ENCODE results near the gene BLTP3B.
"Not testable (repeated sequence)": the region's sequence is repeated elsewhere in the genome, so short reads cannot be mapped to it uniquely, and the experiment has no call there.

The BLTP3B gene

DNA sequence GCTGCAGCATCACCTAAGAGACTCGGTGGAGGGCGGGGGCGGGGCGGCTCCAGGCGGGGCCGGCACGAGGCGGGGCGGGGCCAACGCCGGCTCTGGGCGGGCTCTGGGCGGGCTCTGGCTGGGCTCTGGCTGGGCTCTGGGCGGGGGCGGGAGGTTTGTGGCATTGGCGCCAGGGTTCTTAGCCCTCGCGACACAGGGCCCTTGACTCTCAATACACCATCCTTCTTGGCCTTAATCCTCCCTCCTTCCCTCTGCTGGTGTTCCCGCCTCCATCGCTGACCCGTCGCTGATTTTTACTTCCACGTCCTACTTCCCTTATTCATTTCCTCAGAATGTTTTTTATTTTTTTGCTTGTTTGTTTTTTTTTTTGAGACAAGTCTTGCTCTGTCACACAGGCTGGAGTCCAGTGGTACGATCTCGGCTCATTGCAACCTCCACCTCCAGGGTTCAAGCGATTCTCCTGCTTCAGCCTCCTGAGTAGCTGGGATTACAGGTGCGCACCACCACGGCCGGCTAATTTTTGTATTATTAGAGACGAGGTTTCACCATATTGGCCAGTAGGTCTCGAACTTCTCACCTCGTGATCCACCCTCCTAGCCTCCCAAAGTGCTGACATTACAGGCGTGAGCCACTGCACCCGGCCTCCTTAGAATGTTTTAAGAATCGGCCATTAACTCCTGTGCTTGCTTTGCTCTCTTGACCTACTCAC, at the start of gene BLTP3B:
TSS of gene BLTP3B (minus strand) at position 24 of the 709 bp plus-strand sequence. CDS start 239 bp downstream, outside the sequence.
- peak; percentile 41 for DNase-seq

DNA sequence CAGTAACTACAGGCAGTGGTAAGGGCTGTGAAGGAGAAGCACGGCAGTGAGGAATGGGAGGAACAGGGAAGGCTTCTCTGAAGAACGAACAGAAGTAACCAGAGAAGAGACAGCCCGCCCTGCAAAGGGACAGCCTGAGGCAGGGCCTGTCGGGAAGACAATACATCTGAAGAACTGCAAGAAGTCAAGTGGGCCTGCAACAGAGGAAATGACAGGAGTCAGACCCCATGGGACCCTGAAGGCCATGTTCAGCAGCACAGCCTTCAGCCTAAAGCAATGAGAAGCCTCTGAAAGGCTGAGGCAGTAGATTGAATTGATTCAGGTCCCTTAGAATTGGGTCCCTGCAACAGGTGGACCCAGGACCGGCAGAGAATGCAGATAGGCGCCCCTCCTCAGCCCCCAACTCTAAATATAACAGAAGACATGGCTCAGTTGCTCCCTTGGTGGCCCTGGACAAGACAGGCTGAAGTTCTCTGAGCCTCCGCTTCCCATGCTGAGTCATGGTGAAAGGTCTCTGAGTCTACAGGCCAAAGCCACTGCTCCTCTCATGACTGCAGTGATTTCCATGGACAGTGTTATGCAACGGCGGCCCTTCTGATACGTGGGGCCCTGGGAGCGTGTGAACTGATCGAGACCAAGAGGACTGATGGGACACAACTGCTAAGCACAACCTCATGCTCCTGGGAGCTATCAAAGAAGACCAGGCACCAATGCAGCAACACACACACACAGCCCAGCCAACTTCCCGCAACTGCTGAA, 47.1 kb upstream of the BLTP3B start:
- no peak for DNase-seq

DNA sequence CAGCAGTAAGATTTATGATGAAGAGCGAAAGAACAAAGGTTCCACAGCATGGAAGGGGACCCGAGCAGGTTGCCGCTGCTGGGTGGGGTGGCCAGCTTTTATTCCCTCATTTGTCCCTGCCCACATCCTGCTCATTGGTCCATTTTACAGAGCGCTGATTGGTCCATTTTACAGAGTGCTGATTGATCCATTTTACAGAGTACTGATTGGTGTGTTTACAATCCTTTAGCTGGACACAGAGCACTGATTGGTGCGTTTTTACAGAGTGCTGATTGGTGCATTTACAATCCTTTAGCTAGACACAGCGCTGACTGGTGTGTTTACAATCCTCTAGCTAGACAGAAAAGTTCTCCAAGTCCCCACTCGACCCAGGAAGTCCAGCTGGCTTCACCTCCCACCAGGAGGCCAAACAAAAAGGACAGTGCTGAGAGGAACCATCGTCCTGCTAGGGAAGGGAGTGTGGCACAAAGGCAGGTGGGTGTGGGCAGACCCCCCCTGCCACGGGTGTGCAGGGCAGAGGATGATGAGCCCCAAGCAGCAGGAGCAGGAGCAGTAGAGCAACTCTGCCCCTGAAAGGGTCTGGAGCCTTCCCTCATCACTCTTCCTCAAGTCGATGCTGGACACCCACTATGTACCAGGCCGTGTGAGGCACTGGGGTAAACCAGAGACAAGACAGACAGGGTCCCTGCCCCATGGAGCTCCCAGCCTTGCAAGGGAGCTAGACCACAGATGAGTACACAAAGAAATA, 46.4 kb upstream of the BLTP3B start:
- DNase-seq = not testable (repeated sequence)

DNA sequence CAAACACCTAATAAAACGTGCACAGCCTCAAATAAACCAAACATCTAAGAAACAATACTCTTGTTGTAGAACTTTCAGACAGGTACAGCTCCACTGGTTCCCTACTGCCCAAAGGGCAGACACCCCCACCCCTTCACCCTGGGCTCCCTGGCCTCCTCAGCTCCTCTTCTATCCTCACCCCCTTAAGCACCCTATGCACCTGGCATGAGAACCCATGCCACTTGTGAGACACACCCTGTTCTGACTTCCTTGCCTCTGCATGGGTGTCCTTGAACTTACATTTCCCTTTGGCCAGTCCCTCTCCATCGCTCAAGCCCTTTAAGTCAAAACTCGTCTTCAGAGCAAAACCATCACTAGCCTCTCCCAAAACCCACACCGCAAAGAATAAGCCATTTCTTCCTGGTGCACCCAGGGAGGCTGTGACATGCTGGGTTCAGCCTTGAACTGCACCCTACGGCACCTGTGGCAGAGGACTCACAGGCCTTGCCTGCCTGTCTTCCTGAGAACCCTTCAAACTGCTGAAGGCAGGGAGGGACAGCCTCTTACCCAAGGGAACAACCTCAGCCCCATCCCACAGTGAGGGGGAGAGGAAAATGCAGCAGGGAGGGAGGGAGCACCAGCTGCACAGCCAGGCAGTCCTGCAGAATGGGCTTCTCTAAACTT, 45.3 kb upstream of the BLTP3B start:
- DNase-seq = no peak

GRCh38 chr12:100187068-100187467, 44.4 kb upstream of the BLTP3B start:
- DNase-seq = no peak

DNA sequence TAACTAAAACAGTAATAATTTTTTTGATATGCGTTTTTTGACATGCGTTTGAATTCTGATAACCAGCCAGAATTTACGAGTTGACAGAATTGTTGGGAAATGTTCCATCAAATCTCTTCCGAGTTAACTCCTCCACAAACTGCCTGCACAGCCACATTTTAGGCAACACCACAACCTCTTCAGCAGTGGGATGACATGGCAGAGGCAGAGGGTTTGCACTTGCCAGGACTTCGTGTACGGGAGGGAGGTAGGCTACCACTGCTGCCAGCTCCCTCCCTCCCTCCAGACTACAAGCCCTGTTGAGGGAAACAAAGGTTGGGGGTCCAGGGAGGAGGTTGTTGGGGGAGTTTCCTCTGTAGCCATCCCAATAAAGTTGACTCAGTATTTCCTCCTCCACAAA, 43.4 kb upstream of the BLTP3B start:
- DNase-seq = no peak

- no peak for DNase-seq
These were observed 42.8 kb upstream of the BLTP3B start for GRCh38 chr12:100185361-100185894.

DNA sequence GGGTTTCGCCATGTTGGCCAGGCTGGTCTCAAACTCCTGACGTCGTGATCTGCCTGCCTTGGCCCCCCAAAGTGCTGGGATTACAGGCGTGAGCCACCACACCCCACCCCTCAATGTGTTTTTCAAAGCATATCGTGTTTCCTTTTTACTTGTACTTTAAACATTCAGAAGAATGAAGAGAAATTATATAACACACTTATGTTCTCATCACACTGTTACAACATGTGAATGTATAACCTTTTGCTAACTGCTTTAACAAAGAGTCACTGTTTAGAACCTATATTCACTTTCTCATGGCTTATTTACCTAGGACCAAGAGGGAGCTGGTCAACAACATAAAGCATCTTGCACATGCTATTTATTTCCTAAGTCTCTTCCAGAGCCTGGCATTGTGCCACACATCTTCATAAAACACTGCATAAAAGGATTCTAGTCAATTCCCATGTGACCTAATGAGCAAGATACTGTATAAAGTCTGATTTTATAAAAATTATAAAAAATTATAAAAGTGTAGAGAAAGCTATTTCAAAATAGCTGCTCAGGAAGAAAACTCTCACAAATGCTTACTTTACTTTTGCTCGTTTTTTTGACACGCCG, 42.0 kb upstream of the BLTP3B start:
- no peak for DNase-seq

DNA sequence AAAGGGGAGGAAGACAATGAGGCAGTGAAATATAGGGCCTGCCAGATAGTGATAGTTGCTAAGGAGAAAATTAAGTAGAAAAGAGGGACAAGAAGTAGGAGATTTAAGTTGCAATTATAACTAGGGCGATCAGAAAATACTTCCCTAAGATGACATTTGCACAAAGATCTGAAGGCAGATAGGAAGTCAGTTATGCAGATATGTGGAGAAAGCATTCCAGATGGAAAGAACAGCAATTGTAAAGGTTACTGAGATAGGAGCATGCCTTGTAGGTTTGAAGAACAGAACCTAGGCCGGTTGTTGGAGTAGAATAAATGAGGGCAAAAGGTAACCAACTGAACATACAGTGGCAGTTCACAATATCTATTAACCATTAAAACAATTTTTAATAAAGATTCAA, 36.6 kb upstream of the BLTP3B start:
- DNase-seq = no peak

GRCh38 chr12:100176493-100176892, 33.8 kb upstream of the BLTP3B start:
- DNase-seq = not testable (repeated sequence)

GRCh38 chr12:100174495-100174894, 31.8 kb upstream of the BLTP3B start:
- no peak for DNase-seq

DNA sequence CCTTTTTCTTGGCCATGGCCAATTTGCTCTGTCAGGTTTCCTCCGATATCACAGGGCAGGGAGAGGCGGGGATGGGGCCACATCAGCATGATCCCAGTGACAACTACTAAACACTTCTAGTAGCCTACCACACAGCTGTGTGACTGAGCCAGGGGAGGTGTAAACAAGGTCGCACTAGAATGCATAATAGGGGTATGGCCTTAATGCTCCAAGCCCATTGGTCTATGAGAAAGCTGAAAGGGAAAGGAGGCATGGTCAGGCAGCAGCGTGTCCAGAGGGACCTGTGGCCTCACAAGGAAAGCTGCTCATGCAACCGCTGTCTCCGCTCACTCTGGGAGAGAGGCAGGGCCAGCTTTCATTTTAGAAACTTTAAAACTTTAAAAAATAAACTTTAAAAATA, 30.4 kb upstream of the BLTP3B start:
- no peak for DNase-seq

- DNase-seq = no peak
These were observed 28.6 kb upstream of the BLTP3B start for GRCh38 chr12:100171248-100171647.

- DNase-seq = no peak
These were observed 27.7 kb upstream of the BLTP3B start for GRCh38 chr12:100170313-100170858.

DNA sequence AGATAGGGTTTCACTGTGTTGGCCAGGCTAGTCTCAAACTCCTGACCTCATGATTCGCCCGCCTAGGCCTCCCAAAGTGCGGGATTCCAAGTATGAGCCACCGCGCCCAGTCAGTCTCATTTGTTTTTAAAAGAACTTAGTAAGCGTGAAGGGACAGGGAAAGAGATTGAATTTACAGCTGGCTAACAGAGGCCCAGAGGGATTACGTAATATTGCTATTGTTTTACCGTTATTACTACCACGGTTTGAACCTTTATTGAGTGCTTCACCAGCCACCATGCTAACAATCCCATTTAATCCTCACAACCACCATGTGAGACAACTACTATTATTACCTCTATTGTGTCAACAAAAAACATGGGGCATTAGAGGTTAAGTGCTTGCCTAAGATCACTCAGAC, 26.7 kb upstream of the BLTP3B start:
- DNase-seq = no peak

GRCh38 chr12:100168562-100168961, 25.9 kb upstream of the BLTP3B start:
- no peak for DNase-seq

DNA sequence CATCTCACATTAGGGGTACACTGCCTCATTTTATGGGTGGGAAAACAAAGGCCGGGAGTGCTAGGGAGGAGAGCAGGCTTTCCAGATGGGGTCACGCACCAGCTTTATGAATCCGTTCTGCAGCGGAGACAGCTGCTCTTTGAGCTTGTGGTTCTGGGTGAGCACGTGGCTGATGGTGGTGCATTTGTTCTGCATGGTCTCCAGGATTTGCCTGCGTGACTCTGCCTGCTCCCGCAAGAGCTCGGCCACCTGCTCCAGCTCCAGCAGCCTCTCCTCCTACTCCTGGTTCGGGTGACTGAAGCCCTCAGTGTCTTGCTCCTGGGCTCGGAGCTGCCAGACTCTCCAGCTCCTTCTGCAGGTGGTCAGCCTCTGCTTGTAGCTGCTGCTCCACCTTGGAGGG, 23.6 kb upstream of the BLTP3B start:
- no peak for DNase-seq

DNA sequence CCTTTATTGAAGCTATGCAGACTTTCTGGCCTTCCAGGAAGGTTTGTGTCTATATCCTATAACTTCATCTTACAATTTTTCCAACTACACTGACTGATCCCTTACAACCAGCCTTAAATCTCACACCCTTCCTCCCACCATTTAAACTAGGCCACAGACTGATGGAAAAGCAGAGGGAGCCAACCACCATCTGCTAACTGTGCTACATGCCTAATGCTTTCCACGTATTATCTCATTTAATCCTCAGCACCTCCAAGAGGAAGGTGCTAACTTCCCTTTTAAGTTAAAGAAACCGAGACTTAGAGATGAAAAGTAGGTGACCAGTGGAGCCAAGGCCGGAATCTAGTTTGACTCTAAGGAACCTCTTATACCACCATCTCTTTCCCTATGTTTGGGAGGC, 22.7 kb upstream of the BLTP3B start:
- no peak for DNase-seq

- no peak for DNase-seq
These were observed 21.6 kb upstream of the BLTP3B start for GRCh38 chr12:100164153-100164704.

- peak; percentile 47 for DNase-seq
These were observed 20.9 kb upstream of the BLTP3B start for GRCh38 chr12:100163416-100164152.

All from NCI-H524 treated with DMSO at 0.1 percent for 48 hours (cell line).